ENCODE data around the gene CHAF1A.

DNA sequence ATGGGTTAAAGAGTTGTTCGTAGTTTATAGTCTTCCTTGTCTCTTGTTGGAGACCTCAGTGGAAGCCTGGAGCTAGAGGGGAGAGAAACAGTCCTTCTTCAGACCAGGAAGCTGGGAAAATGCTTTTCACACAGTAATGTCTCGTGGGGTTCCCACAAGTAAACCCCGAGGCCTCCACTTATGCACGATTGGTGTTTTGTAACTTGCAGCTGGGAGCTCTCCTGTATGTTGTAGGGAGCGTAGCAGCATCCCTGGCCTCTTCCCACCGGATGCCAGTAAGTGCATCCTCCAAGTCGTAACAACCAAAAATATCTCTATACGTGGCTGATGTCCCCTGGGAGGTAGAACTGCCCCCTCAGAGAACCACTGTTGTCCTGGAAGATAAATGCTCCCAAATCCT is 3.5 kb downstream of the CHAF1A start:
- TF ChIP-seq, protein P1, sequence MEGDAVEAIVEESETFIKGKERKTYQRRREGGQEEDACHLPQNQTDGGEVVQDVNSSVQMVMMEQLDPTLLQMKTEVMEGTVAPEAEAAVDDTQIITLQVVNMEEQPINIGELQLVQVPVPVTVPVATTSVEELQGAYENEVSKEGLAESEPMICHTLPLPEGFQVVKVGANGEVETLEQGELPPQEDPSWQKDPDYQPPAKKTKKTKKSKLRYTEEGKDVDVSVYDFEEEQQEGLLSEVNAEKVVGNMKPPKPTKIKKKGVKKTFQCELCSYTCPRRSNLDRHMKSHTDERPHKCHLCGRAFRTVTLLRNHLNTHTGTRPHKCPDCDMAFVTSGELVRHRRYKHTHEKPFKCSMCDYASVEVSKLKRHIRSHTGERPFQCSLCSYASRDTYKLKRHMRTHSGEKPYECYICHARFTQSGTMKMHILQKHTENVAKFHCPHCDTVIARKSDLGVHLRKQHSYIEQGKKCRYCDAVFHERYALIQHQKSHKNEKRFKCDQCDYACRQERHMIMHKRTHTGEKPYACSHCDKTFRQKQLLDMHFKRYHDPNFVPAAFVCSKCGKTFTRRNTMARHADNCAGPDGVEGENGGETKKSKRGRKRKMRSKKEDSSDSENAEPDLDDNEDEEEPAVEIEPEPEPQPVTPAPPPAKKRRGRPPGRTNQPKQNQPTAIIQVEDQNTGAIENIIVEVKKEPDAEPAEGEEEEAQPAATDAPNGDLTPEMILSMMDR (IDR thresholded peaks at IDR 0.05; ENCODE audit: insufficient read depth, low read length, poor library complexity, severe bottlenecking) = no peak
- no peak for TF ChIP-seq EZH2phosphoT487 (conservative IDR thresholded peaks at IDR 0.05; ENCODE audit: low read length)
